GM23338 (cell line): ENCODE measurements around the gene B4GALT6. TPM values are rescaled to one million over a fixed set of nuclear protein-coding genes. Genes with fewer than 3 reads are reported as not detected.

Source experiments
- ATAC-seq: fragments of 200-7000 bp; cut with Tn5 transposase; 3 replicates; pipeline ENCODE4 v1.9.1; 2020
- DNase-seq: peaks from one replicate; pipeline ENCODE4 v3.0.0-alpha.2; 2015; ENCODE audit warnings: low spot score
- H2AFZ ChIP-seq: fragments of 200-600 bp; sonication (generic); 2 replicates; pipeline ENCODE4 v1.8.0; 2016; ENCODE audit warnings: antibody characterized with exemption, mild to moderate bottlenecking, moderate library complexity
- H3F3A ChIP-seq: fragments of 200-600 bp; sonication (generic); replicated peaks from 2 replicates; pipeline ENCODE4 v1.8.0; 2017; ENCODE audit warnings: antibody characterized with exemption, mixed run types, low read depth
- H3K27ac ChIP-seq: fragments of 200-600 bp; sonication (generic); 2 replicates; pipeline ENCODE4 v1.6.1; 2016; ENCODE audit warnings: low read depth
- H3K27me3 ChIP-seq: fragments of 200-600 bp; sonication (generic); 2 replicates; pipeline ENCODE4 v1.8.0; 2016; ENCODE audit warnings: mild to moderate bottlenecking, mixed run types, moderate library complexity; ENCODE audit not compliant: insufficient read depth
- H3K36me3 ChIP-seq: fragments of 200-600 bp; sonication (generic); 2 replicates; pipeline ENCODE4 v1.8.0; 2016; ENCODE audit warnings: mild to moderate bottlenecking; ENCODE audit not compliant: insufficient read depth
- H3K4me1 ChIP-seq: fragments of 200-600 bp; sonication (generic); 2 replicates; pipeline ENCODE4 v1.8.0; 2016; ENCODE audit warnings: mild to moderate bottlenecking, moderate library complexity; ENCODE audit not compliant: insufficient read depth
- H3K4me2 ChIP-seq: fragments of 200-600 bp; sonication (generic); 2 replicates; pipeline ENCODE4 v1.7.1; 2017; ENCODE audit warnings: mixed run types
- H3K4me3 ChIP-seq: fragments of 200-600 bp; sonication (generic); 2 replicates; pipeline ENCODE4 v1.6.1; 2016; ENCODE audit warnings: mixed run types
- H3K79me2 ChIP-seq: fragments of 200-600 bp; sonication (generic); replicated peaks from 2 replicates; pipeline ENCODE4 v1.8.0; 2017; ENCODE audit warnings: mild to moderate bottlenecking; ENCODE audit not compliant: insufficient read depth
- H3K9me2 ChIP-seq: fragments of 200-600 bp; sonication (generic); 2 replicates; pipeline ENCODE4 v1.8.0; 2017; ENCODE audit not compliant: insufficient read depth
- H4K20me1 ChIP-seq: fragments of 200-600 bp; sonication (generic); replicated peaks from 2 replicates; pipeline ENCODE4 v1.8.0; 2017; ENCODE audit warnings: mild to moderate bottlenecking; ENCODE audit not compliant: insufficient read depth
- H3K27ac Mint-ChIP-seq: 2 replicates; pipeline ENCODE4 v1.8.0; 2020; ENCODE audit warnings: inconsistent platforms, mild to moderate bottlenecking, moderate library complexity, mixed read lengths
- H3K27me3 Mint-ChIP-seq: 3 replicates; pipeline ENCODE4 v1.8.0; 2022; ENCODE audit warnings: low read depth, mild to moderate bottlenecking, moderate library complexity, mixed read lengths, inconsistent platforms; ENCODE audit not compliant: insufficient read depth, poor library complexity
- H3K36me3 Mint-ChIP-seq: 3 replicates; pipeline ENCODE4 v1.8.0; 2021; ENCODE audit warnings: low read depth, mild to moderate bottlenecking, inconsistent platforms, moderate library complexity, mixed read lengths
- H3K4me1 Mint-ChIP-seq: 3 replicates; pipeline ENCODE4 v1.8.0; 2020; ENCODE audit warnings: mild to moderate bottlenecking, inconsistent platforms, mixed read lengths
- H3K4me3 Mint-ChIP-seq: 3 replicates; pipeline ENCODE4 v1.8.0; 2021; ENCODE audit warnings: moderate library complexity, mild to moderate bottlenecking, inconsistent platforms, mixed read lengths
- H3K9me3 Mint-ChIP-seq: 3 replicates; pipeline ENCODE4 v1.8.0; 2020; ENCODE audit warnings: moderate library complexity, mild to moderate bottlenecking, inconsistent platforms, mixed read lengths
- CREB1 ChIP-seq: fragments of 250-450 bp; sonication (Bioruptor Pico); IDR thresholded peaks from 2 replicates; pipeline ENCODE4 v1.5.0; 2020; ENCODE audit warnings: low read depth, mild to moderate bottlenecking, moderate library complexity
- EZH2phosphoT487 ChIP-seq: fragments of 200-600 bp; sonication (generic); IDR thresholded peaks from one replicate; pipeline ENCODE4 v1.8.1; 2018; ENCODE audit warnings: antibody characterized with exemption; ENCODE audit not compliant: unreplicated experiment
- POLR2AphosphoS5 ChIP-seq: IDR thresholded peaks from 2 replicates; pipeline ENCODE4 v1.6.1; 2016; ENCODE audit warnings: antibody characterized with exemption, low read depth
- STAT1 ChIP-seq: IDR thresholded peaks from one replicate; pipeline ENCODE4 v1.6.1; 2016; ENCODE audit warnings: antibody characterized with exemption; ENCODE audit not compliant: unreplicated experiment
- ZNF114 ChIP-seq: fragments of 250-450 bp; sonication (Bioruptor Pico); IDR thresholded peaks from 2 replicates; pipeline ENCODE4 v1.5.0; 2020; ENCODE audit warnings: mild to moderate bottlenecking, moderate library complexity
- ZNF331 ChIP-seq: fragments of 250-450 bp; sonication (Bioruptor Pico); IDR thresholded peaks from 2 replicates; pipeline ENCODE4 v1.5.0; 2020; ENCODE audit warnings: low read depth, mild to moderate bottlenecking, moderate library complexity
- polyA plus RNA-seq: library from polyadenylated mRNA; unstranded; fragments of >200 nt; fragmentation: Nextera tagmentation; extraction: Ambion mirVana; gene quantifications from 2 replicates; pipeline ENCODE4 v1.2.1, GENCODE V29; 2016
- total RNA-seq: library from RNA; depleted of rRNA; stranded (reverse); fragments of >200 nt; shearing (Covaris generic); gene quantifications from 2 replicates; pipeline ENCODE4 v1.2.3, GENCODE V29; 2014
- TF ChIP-seq, protein P1 (sequence below), 2 experiments: fragments of 200-600 bp in 1 of 2; sonication (generic) in 1 of 2; conservative IDR thresholded peaks; 2 replicates each; pipeline versions ENCODE4 v1.5.1 to v1.6.1; 2016 to 2017; ENCODE audit warnings: antibody characterized with exemption in 2 of 2, low read depth in 2 of 2, mild to moderate bottlenecking in 2 of 2, moderate library complexity in 1 of 2
- TF ChIP-seq, protein P2 (sequence below): fragments of 250-450 bp; sonication (Bioruptor Pico); IDR thresholded peaks from 2 replicates; pipeline ENCODE4 v1.5.0; 2020; ENCODE audit warnings: mild to moderate bottlenecking, moderate library complexity

B4GALT6 gene
- total and polyA plus RNA-seq, 2 experiments from 2014 or later, result 14.8 to 33.8 TPM

DNA sequence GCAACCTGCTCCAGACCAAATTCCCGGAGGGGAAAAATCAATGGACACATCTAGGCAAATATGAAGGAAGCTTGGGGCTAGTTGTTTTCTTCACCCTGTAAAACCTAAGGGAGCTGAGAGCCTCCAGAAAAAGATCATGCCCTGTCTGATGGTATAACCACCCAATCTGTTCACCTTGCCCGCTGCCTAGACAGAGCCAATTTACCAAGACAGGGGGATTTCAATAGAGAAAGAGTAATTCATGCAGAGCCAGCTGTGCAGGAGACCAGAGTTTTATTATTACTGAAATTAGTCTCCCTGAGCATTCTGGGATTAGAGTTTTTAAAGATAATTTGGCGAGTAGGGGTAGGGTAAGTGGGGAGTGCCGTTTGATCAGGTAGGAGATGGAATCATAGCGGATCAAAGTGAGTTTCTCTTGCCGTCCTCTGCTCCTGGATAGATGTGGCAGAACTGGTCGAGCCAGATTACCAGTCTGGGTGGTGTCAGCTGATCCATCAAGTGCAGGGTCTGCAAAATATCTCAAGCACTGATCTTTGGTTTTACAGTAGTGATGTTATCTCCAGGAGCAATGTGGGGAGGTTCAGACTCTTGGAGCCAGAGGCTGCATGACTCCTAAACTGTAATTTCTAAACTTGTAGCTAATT lies 35.1 kb upstream of the B4GALT6 start:
- H3K27ac ChIP-seq, result no peak overlapping the region
- no peak overlapping the region for H3K4me3 ChIP-seq
- H2AFZ ChIP-seq, result no peak overlapping the region
- no peak for TF ChIP-seq ZNF114 (CRISPR knock-in tag)
- TF ChIP-seq, protein P1, sequence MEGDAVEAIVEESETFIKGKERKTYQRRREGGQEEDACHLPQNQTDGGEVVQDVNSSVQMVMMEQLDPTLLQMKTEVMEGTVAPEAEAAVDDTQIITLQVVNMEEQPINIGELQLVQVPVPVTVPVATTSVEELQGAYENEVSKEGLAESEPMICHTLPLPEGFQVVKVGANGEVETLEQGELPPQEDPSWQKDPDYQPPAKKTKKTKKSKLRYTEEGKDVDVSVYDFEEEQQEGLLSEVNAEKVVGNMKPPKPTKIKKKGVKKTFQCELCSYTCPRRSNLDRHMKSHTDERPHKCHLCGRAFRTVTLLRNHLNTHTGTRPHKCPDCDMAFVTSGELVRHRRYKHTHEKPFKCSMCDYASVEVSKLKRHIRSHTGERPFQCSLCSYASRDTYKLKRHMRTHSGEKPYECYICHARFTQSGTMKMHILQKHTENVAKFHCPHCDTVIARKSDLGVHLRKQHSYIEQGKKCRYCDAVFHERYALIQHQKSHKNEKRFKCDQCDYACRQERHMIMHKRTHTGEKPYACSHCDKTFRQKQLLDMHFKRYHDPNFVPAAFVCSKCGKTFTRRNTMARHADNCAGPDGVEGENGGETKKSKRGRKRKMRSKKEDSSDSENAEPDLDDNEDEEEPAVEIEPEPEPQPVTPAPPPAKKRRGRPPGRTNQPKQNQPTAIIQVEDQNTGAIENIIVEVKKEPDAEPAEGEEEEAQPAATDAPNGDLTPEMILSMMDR (conservative IDR thresholded peaks at IDR 0.05; ENCODE audit: low read depth in 2 of 2), result no peak
- DNase-seq, result no peak
- no peak overlapping the region for H3K4me2 ChIP-seq
- peaks cover 2% of the 10 kb centered on the region for H3K27me3 Mint-ChIP-seq
- H4K20me1 ChIP-seq, result no peaks in the 10 kb centered on the region
- peaks cover 12% of the 10 kb centered on the region; the same call in 2 of the 3 replicates for H3K36me3 Mint-ChIP-seq
- no peak overlapping the region for H3K4me3 Mint-ChIP-seq
- H3K36me3 ChIP-seq, result no peaks in the 10 kb centered on the region
- H3K9me3 Mint-ChIP-seq, result peaks cover 12% of the 10 kb centered on the region
- H3K4me1 Mint-ChIP-seq, result peaks cover 3% of the 10 kb centered on the region; the same call in 1 of the 3 replicates
- no peaks in the 10 kb centered on the region for H3K79me2 ChIP-seq
- H3F3A ChIP-seq, result no peaks in the 10 kb centered on the region
- H3K27ac Mint-ChIP-seq, result no peak overlapping the region
- ATAC-seq, result no peak
- peaks cover 2% of the 10 kb centered on the region; the same call in 1 of the 2 replicates for H3K4me1 ChIP-seq
- no peaks in the 10 kb centered on the region for H3K27me3 ChIP-seq
- H3K9me2 ChIP-seq, result peaks cover 5% of the 10 kb centered on the region; the same call in 1 of the 2 replicates

DNA sequence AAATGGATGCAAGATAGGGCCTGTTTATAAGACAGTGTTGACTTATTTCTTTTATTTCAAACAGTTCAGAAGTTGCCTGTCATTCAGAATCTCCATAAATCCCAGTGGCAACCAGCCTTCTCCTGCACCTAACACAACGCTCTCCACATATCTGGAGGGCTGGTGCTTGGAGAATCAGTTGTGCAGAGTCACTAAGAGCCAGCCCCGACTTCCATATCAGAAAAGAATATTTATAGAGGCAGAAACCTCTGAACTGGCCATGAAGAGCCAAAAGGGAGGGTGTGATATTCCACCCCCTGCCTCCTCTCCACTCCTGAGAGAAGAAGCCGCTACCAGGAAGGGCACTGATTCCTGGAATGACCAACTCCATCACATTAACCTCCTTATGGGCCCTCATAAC lies 34.0 kb upstream of the B4GALT6 start:
- TF ChIP-seq CREB1 (CRISPR knock-in tag), result no peak
- no peak for TF ChIP-seq EZH2phosphoT487
- no peak for TF ChIP-seq ZNF331 (CRISPR knock-in tag)
- no peak for TF ChIP-seq STAT1
- no peak for TF ChIP-seq POLR2AphosphoS5
- TF ChIP-seq, protein P2, sequence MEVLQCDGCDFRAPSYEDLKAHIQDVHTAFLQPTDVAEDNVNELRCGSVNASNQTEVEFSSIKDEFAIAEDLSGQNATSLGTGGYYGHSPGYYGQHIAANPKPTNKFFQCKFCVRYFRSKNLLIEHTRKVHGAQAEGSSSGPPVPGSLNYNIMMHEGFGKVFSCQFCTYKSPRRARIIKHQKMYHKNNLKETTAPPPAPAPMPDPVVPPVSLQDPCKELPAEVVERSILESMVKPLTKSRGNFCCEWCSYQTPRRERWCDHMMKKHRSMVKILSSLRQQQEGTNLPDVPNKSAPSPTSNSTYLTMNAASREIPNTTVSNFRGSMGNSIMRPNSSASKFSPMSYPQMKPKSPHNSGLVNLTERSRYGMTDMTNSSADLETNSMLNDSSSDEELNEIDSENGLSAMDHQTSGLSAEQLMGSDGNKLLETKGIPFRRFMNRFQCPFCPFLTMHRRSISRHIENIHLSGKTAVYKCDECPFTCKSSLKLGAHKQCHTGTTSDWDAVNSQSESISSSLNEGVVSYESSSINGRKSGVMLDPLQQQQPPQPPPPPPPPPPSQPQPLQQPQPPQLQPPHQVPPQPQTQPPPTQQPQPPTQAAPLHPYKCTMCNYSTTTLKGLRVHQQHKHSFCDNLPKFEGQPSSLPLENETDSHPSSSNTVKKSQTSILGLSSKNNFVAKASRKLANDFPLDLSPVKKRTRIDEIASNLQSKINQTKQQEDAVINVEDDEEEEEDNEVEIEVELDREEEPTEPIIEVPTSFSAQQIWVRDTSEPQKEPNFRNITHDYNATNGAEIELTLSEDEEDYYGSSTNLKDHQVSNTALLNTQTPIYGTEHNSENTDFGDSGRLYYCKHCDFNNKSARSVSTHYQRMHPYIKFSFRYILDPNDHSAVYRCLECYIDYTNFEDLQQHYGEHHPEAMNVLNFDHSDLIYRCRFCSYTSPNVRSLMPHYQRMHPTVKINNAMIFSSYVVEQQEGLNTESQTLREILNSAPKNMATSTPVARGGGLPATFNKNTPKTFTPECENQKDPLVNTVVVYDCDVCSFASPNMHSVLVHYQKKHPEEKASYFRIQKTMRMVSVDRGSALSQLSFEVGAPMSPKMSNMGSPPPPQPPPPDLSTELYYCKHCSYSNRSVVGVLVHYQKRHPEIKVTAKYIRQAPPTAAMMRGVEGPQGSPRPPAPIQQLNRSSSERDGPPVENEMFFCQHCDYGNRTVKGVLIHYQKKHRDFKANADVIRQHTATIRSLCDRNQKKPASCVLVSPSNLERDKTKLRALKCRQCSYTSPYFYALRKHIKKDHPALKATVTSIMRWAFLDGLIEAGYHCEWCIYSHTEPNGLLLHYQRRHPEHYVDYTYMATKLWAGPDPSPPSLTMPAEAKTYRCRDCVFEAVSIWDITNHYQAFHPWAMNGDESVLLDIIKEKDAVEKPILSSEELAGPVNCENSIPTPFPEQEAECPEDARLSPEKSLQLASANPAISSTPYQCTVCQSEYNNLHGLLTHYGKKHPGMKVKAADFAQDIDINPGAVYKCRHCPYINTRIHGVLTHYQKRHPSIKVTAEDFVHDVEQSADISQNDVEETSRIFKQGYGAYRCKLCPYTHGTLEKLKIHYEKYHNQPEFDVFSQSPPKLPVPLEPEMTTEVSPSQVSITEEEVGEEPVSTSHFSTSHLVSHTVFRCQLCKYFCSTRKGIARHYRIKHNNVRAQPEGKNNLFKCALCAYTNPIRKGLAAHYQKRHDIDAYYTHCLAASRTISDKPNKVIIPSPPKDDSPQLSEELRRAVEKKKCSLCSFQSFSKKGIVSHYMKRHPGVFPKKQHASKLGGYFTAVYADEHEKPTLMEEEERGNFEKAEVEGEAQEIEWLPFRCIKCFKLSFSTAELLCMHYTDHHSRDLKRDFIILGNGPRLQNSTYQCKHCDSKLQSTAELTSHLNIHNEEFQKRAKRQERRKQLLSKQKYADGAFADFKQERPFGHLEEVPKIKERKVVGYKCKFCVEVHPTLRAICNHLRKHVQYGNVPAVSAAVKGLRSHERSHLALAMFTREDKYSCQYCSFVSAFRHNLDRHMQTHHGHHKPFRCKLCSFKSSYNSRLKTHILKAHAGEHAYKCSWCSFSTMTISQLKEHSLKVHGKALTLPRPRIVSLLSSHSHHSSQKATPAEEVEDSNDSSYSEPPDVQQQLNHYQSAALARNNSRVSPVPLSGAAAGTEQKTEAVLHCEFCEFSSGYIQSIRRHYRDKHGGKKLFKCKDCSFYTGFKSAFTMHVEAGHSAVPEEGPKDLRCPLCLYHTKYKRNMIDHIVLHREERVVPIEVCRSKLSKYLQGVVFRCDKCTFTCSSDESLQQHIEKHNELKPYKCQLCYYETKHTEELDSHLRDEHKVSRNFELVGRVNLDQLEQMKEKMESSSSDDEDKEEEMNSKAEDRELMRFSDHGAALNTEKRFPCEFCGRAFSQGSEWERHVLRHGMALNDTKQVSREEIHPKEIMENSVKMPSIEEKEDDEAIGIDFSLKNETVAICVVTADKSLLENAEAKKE (CRISPR knock-in tag), result no peak
- H2AFZ ChIP-seq, result peak overlapping the region; percentile 53; the same call in 1 of the 2 replicates

More for the DNA sequence above, 34.0 kb upstream of the B4GALT6 start:
- Histone ChIP-seq H3K36me3 (no peaks in the 10 kb centered on the region), H3K4me2 (no peak overlapping the region), H3K4me3 (no peak overlapping the region), H3K27ac (no peak overlapping the region), H3K27me3 (no peaks in the 10 kb centered on the region), H3K4me1 (peaks cover 2% of the 10 kb centered on the region; the same call in 1 of the 2 replicates), H3K9me2 (peaks cover 5% of the 10 kb centered on the region; the same call in 1 of the 2 replicates), H3F3A (no peaks in the 10 kb centered on the region), H3K79me2 (no peaks in the 10 kb centered on the region), H4K20me1 (no peaks in the 10 kb centered on the region)
- peaks cover 12% of the 10 kb centered on the region for H3K9me3 Mint-ChIP-seq
- H3K4me3 Mint-ChIP-seq, result no peak overlapping the region
- H3K4me1 Mint-ChIP-seq, result peaks cover 3% of the 10 kb centered on the region; the same call in 1 of the 3 replicates
- H3K36me3 Mint-ChIP-seq, result peaks cover 12% of the 10 kb centered on the region; the same call in 2 of the 3 replicates
- H3K27me3 Mint-ChIP-seq, result peaks cover 2% of the 10 kb centered on the region
- no peak for ATAC-seq
- H3K27ac Mint-ChIP-seq, result no peak overlapping the region
- DNase-seq, result no peak
